Measurements from ENCODE around the gene TNS3.

- TF ChIP-seq CTCF (IDR thresholded peaks at IDR 0.05; ENCODE audit: low read length) (no peak), EZH2 (optimal IDR thresholded peaks at IDR 0.05; ENCODE audit: low read depth, low read length) (no peak), EZH2phosphoT487 (IDR thresholded peaks at IDR 0.05; ENCODE audit: low read length) (no peak)
Measured at GRCh38 chr7:47308808-47309207, 273.1 kb downstream of the TNS3 start.
